ENCODE data around the gene OR52N1.

Gene OR52N1

GRCh38 chr11:5791165-5791564, at the start of gene OR52N1:
OR52N1 (minus strand) TSS chr11:5791265; CDS start chr11:5788816, 2,449 bp downstream.
- in situ Hi-C loops (cut with MboI; ENCODE audit: low sequenced_read_pairs) = no loop called here

- in situ Hi-C loops (cut with MboI; ENCODE audit: low sequenced_read_pairs) = no loop called here
Measured at GRCh38 chr11:5837695-5838094, 46.6 kb upstream of the OR52N1 start.

- in situ Hi-C loops (cut with MboI; ENCODE audit: low sequenced_read_pairs) = no loop called here
Measured at GRCh38 chr11:5833446-5833845, 42.4 kb upstream of the OR52N1 start.

DNA sequence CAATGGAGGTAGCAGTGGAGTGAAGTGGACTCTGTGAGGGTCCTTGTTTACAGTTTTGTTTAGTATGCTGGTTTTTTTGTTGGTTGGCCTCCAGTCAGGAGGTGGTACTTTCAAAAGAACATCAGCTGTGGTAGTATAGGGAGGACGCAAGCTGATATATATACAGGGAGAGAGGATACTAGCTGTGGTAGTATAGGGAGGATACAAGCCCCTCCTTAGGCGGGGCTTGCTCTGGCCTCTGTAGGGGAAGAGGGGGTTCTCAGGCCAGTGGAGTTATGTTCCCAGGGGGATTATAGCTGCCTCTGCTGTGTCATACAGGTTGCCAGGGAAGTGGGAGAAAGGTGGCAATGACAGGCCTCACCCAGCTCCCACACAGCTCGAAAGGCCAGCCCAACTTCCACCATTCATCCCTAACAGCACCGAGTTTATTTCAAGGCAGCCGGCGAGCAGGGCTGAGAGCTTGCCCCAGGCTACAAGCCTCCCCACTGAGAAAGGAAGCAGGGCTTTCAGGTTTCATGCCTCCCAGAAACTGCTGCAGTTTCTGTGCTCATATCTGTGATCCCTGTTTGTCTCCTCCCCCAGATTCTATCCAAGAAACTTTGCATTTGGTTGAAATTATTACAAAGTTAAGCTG, 40.2 kb upstream of the OR52N1 start:
- in situ Hi-C loops (cut with MboI; ENCODE audit: low sequenced_read_pairs) = no loop called here

- in situ Hi-C loops (cut with MboI; ENCODE audit: low sequenced_read_pairs) = no loop called here
Measured at GRCh38 chr11:5818245-5818886, 27.3 kb upstream of the OR52N1 start.

DNA sequence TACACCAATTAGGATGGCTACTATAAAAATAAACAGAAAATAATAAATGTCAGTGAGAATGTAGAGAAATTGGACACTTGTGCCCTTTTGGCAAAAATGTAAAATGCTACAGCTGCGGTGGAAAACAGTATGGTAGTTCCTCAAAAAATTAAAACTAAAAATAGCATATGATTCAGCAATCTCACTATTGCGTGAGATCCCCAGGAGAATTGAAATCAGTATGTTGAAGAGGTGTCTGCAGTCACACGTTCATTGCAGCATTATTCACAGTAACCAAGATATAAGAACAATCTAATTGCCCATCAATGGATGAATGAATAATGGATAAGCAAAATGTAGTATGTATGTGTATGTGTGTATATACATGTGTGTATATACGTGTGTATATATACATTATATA, 24.5 kb upstream of the OR52N1 start:
- in situ Hi-C loops (cut with MboI; ENCODE audit: low sequenced_read_pairs) = no loop called here

DNA sequence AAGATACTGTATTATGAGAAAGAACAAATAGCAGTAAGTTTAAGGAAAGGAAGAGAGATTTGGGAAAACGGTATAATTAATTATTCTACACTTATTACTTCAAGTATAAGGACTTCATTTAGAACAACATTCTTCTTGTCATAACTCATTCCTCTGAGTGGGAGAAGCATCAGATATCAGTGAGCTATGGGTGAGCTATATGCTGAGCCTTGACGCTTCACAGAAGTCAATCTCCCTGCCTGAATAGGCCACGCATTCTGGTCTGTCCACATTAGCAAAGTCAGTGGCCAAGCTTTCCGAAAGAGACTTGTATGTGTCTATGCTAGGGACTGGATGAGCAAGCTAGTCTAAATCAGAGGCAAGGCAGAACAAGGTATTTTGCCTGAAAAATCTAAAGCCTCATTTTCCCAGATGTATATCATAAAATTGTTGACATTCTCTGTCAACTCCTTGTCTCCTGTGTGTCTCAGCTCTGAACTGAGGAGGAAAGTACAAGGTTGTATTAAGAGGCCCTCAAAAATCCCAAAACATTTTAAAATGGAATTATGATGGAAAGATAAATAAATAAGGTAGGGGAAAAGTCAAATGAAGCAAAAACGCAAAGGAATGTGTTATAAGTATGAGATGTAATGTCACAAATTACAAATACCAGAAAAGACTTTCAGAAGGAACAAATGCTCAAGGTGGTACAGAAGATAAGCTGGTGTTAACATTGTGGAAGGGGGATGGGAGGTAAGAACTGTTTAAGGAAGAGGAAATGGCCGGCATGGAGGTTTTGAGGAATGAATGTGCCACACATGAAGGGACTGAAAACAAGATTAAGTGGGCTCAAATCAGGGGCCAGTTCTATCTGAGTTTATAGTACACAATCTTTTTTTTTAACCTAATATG, 19.1 kb upstream of the OR52N1 start:
- in situ Hi-C loops (cut with MboI; ENCODE audit: low sequenced_read_pairs) = no loop called here

DNA sequence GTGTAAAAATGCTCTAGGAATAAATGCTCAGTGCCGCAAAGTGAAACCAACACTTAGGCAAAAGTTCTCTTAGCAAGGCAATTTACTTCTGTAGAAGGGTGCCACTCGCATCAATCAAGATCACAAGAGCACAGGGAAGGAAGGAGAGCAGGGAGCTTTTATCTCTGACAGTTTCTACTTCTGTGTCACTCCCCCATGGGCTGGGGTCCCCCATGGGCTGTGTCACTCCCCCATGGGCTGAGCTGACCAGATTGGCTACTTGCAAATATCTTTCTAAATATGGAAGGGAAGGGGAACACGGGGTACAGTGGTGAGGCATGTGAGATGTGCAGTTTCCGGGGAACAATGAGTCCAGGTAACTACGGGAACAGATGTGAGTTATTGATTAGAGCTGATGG, 18.1 kb upstream of the OR52N1 start:
- in situ Hi-C loops (cut with MboI; ENCODE audit: low sequenced_read_pairs) = no loop called here

- in situ Hi-C loops (cut with MboI; ENCODE audit: low sequenced_read_pairs) = no loop called here
Measured at GRCh38 chr11:5808500-5809121, 17.5 kb upstream of the OR52N1 start, which contains the start of gene OR52N2. OR52N2 (plus strand) TSS chr11:5808924; CDS start chr11:5820336, 11,412 bp downstream.

- in situ Hi-C loops (cut with MboI; ENCODE audit: low sequenced_read_pairs) = no loop called here
Measured at GRCh38 chr11:5807580-5807979, 16.5 kb upstream of the OR52N1 start.

- in situ Hi-C loops (cut with MboI; ENCODE audit: low sequenced_read_pairs) = no loop called here
Measured at GRCh38 chr11:5803982-5804381, 12.9 kb upstream of the OR52N1 start.

- in situ Hi-C loops (cut with MboI; ENCODE audit: low sequenced_read_pairs) = no loop called here
Measured at GRCh38 chr11:5796541-5796940, 5.5 kb upstream of the OR52N1 start.

DNA sequence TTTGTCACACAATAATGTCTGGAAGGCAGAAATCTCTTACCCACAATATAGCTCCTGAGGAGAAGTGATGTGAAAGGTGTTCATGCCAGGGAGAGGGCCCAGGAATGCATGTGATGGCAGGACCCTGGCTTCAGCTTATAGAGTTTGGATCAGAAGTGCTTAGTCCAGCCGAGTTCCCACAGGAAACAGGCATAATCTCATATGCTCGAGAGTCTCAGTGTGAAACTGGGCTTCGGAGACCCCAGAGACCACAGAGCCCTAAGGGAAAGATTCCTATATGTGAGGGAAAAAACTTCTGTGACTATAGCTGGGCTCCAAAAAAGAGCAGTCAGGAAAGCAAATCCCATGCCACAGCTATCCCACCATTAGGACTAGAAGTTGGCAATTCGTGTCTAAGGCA, 7.8 kb downstream of the OR52N1 start, which contains the start of gene OR52N5:
TSS of gene OR52N5 (minus strand) at position 101 of the 400 bp plus-strand sequence. CDS start 4,721 bp downstream, outside the sequence.
- in situ Hi-C loops (cut with MboI; ENCODE audit: low sequenced_read_pairs) = no loop called here

- in situ Hi-C loops (cut with MboI; ENCODE audit: low sequenced_read_pairs) = no loop called here
Measured at GRCh38 chr11:5767056-5767455, 24.0 kb downstream of the OR52N1 start.

- in situ Hi-C loops (cut with MboI; ENCODE audit: low sequenced_read_pairs) = no loop called here
Measured at GRCh38 chr11:5753943-5754342, 37.1 kb downstream of the OR52N1 start, which contains the start of gene OR52N4. OR52N4 (plus strand) TSS chr11:5754243; CDS start chr11:5754741, 498 bp downstream.

DNA sequence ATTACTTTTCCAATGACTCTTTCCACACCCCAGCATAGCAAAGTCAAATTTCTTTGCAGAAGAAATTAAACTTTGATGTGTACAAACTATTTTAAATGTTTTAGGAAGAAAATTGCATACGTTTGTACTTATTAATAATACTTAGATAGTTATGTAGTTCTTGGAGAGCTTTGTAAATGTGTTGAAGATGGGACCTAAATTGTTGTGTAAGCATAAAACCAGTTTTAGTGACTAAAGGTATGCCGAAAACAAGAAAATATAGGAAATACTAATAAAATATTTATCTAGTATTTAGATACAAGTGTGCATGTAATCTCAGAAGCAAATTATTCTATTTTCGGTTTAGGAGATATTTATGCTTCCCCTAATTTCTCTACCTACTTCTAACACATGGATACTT, 41.2 kb downstream of the OR52N1 start:
- in situ Hi-C loops (cut with MboI; ENCODE audit: low sequenced_read_pairs) = no loop called here

DNA sequence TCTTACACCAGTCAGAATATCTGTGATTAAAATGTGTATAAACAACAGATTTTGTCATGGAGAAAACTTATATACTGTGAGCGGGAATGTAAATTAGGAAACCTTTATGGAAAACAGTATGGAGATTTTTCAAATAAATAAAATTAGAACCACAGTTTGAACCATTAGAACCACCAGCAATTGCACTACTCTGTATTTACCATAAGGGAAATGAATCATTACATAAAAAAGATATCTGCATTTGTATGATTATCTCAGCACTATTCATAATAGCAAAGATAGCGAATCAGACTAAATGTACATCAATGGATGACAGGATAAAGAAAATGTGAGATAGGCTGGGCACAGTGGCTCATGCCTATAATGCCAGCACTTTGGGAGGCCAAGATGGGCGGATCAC, 44.5 kb downstream of the OR52N1 start:
- in situ Hi-C loops (cut with MboI; ENCODE audit: low sequenced_read_pairs) = no loop called here

GRCh38 chr11:5738431-5738830, 52.6 kb downstream of the OR52N1 start:
- in situ Hi-C loops (cut with MboI; ENCODE audit: low sequenced_read_pairs) = no loop called here

DNA sequence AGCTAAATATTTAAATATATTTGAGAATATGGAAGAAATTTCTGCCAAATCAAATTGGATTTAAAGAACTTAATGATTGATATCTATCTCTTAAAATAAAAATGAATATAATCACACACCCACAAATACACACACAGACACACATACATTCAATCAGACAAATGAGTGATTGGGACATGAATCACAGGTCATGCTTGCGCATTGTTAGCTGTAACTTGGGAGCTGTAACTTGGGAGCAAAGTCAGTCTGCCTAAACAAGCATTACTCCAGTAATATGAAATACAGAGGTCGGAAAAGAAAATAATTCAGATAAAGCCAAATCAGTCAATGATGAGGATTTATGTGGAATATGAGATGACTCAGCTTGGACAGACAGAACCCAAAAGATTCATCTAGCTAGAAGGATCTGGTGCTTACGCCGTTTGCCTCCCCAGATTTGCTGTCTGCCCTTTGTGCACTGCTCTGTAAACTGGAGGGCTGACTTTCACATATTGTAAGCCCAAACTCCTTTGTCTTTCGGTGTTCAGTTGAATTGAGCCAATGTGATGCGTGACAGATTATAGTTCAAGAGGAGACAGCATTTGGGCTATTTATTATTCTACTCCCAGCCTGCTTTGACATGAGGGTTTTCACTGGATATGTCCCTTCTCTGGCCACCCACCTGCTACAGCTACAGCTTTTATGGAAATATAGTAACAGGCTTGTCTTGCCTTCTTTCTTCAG, 53.2 kb downstream of the OR52N1 start:
- in situ Hi-C loops (cut with MboI; ENCODE audit: low sequenced_read_pairs) = no loop called here

DNA sequence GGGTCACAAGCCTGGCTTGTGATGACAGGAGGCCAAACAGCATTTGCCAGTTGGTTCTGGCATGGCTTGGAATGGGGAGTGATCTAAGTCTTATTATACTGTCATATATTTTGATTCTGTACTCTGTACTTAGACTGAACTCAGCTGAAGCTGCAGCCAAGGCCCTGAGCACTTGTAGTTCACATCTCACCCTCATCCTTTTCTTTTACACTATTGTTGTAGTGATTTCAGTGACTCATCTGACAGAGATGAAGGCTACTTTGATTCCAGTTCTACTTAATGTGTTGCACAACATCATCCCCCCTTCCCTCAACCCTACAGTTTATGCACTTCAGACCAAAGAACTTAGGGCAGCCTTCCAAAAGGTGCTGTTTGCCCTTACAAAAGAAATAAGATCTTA, 54.0 kb downstream of the OR52N1 start:
- in situ Hi-C loops (cut with MboI; ENCODE audit: low sequenced_read_pairs) = no loop called here
